Hematopoietic multipotent progenitor cell treated with erythropoietin and hydrocortisone succinate and interleukin-3 and kit ligand, for 15 days (in vitro differentiated cells): ENCODE data around the gene MVD.
"Not testable (repeated sequence)": the region's sequence is repeated elsewhere in the genome, so short reads cannot be mapped to it uniquely, and the experiment has no call there.

ENCODE experiments used
- DNase-seq: peaks from one replicate; pipeline ENCODE4 v3.0.0-alpha.2; 2015; ENCODE audit warnings: low spot score

Gene MVD

GRCh38 chr16:88624481-88624880 is 38.4 kb downstream of the MVD start:
- no peak for DNase-seq

GRCh38 chr16:88623858-88624257 is 39.0 kb downstream of the MVD start:
- DNase-seq = no peak

- DNase-seq = no peak
These were observed 40.0 kb downstream of the MVD start for GRCh38 chr16:88622866-88623265.

- DNase-seq = no peak
These were observed 40.8 kb downstream of the MVD start for GRCh38 chr16:88622125-88622524.

- DNase-seq = no peak
These were observed 42.8 kb downstream of the MVD start for GRCh38 chr16:88619859-88620815.

GRCh38 chr16:88618956-88619667 is 43.8 kb downstream of the MVD start:
- no peak for DNase-seq

GRCh38 chr16:88618182-88618955 is 44.5 kb downstream of the MVD start:
- DNase-seq = no peak

GRCh38 chr16:88617268-88618031 is 45.4 kb downstream of the MVD start:
- no peak for DNase-seq

GRCh38 chr16:88616736-88617135 is 46.2 kb downstream of the MVD start:
- DNase-seq = no peak

- DNase-seq = no peak
These were observed 46.6 kb downstream of the MVD start for GRCh38 chr16:88616320-88616719.

GRCh38 chr16:88614818-88615580 is 47.9 kb downstream of the MVD start:
- DNase-seq = no peak

GRCh38 chr16:88613911-88614817 is 48.7 kb downstream of the MVD start:
- no peak for DNase-seq

- DNase-seq = no peak
These were observed 49.6 kb downstream of the MVD start for GRCh38 chr16:88613293-88613692.

GRCh38 chr16:88610909-88611812 is 51.7 kb downstream of the MVD start:
- DNase-seq = no peak

- no peak for DNase-seq
These were observed 52.8 kb downstream of the MVD start for GRCh38 chr16:88610080-88610479.

- not testable (repeated sequence) for DNase-seq
These were observed 53.5 kb downstream of the MVD start for GRCh38 chr16:88609426-88609825.

- no peak for DNase-seq
These were observed 54.8 kb downstream of the MVD start for GRCh38 chr16:88608076-88608475.

GRCh38 chr16:88606148-88606757 is 56.6 kb downstream of the MVD start:
- DNase-seq = no peak
